Measurements from ENCODE around the gene PDE11A. TPM values are rescaled to one million over a fixed set of nuclear protein-coding genes. Genes with fewer than 3 reads are reported as not detected.

The PDE11A gene
- total RNA-seq, 2 donors from 2014 or later = 2.6 to 3.2 TPM

DNA sequence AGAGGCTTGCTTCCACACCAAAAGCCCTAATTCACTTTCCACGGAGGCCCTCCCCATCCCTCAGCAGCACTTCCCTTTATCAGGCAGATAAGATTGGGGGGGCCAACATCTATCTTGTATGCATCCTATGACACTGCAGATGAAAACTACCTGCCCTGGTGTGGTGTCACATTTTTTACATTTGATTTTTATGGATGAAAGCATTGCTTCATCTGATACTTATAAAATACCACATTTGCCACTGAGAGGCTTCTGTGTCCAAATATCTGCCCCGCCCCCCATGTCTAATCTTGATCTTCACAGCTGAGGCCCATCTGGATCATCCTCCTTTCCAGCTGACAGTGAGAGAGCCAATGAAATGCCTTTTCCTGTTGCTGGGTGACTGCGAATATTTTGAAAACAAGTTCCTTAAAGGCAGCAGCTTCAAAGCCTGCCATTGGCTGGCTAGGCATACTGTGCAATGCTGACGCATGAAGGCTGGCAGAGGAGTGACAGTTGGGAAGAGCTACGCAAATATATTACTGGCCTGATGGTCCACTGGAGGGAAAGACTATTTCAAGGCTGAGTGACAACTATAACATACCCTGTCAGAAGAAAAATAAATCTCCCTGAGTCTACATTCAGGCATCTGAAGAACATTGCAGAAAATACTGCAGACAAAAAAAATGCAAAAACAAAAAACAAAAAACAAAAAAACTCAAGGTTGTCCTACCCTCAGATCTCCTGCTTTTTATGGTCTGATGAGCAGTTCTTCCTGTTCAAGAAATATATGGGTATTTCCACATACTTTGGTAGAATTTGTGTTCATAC, 318.7 kb downstream of the PDE11A start:
- Histone ChIP-seq H3K27me3 (no peaks in the 10 kb centered on the region), H3K9ac (ENCODE audit: low read depth in 2 of 2, low read length in 2 of 2) (no peak overlapping the region), H3K27ac (peak overlapping the region; percentile 7), H3K4me3 (no peak overlapping the region), H3K36me3 (no peaks in the 10 kb centered on the region), H3K4me1 (no peaks in the 10 kb centered on the region), H3K9me3 (no peaks in the 10 kb centered on the region)
- intact Hi-C loops (cut with DNase I) = no loop called here
- TF ChIP-seq, protein P1, sequence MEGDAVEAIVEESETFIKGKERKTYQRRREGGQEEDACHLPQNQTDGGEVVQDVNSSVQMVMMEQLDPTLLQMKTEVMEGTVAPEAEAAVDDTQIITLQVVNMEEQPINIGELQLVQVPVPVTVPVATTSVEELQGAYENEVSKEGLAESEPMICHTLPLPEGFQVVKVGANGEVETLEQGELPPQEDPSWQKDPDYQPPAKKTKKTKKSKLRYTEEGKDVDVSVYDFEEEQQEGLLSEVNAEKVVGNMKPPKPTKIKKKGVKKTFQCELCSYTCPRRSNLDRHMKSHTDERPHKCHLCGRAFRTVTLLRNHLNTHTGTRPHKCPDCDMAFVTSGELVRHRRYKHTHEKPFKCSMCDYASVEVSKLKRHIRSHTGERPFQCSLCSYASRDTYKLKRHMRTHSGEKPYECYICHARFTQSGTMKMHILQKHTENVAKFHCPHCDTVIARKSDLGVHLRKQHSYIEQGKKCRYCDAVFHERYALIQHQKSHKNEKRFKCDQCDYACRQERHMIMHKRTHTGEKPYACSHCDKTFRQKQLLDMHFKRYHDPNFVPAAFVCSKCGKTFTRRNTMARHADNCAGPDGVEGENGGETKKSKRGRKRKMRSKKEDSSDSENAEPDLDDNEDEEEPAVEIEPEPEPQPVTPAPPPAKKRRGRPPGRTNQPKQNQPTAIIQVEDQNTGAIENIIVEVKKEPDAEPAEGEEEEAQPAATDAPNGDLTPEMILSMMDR (IDR thresholded peaks at IDR 0.05) = no peak
- peak; percentile 67 for DNase-seq

GRCh38 chr2:177748360-177748759, 324.2 kb downstream of the PDE11A start:
- DNase-seq = no peak
- TF ChIP-seq, protein P1 (IDR thresholded peaks at IDR 0.05) = no peak
- Histone ChIP-seq H3K36me3 (no peaks in the 10 kb centered on the region), H3K4me1 (no peaks in the 10 kb centered on the region), H3K9ac (ENCODE audit: low read depth in 2 of 2, low read length in 2 of 2) (no peak overlapping the region), H3K4me3 (no peak overlapping the region), H3K27ac (no peak overlapping the region), H3K27me3 (no peaks in the 10 kb centered on the region), H3K9me3 (no peaks in the 10 kb centered on the region)
- intact Hi-C loops (cut with DNase I) = no loop called here

DNA sequence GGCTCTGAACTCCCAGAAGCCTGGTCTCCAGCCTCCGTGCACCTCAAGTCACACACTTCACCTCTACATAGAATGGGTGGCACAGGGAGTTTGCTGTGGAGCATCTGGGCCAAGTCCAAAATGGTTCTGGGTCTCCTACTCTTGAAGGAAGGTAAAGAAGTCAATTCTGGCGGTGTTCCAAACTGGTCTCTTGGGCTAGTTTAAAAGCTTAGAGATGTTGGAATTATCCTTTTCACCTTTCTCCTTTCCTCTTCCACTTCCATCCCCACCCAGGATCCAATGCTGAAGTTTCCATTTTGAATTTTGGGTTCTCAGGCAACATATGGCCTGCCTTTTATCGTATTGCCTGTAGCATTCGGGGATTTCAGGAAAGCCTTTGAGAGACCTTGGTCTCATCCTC, 325.2 kb downstream of the PDE11A start:
- H3K4me1 ChIP-seq = no peaks in the 10 kb centered on the region
- TF ChIP-seq, protein P1 (IDR thresholded peaks at IDR 0.05) = no peak
- H3K27me3 ChIP-seq = no peaks in the 10 kb centered on the region
- H3K36me3 ChIP-seq = no peaks in the 10 kb centered on the region
- no peaks in the 10 kb centered on the region for H3K9me3 ChIP-seq
- no peak overlapping the region for H3K27ac ChIP-seq
- H3K4me3 ChIP-seq = no peak overlapping the region
- DNase-seq = no peak
- no peak overlapping the region for H3K9ac ChIP-seq (ENCODE audit: low read depth in 2 of 2, low read length in 2 of 2)
- intact Hi-C loops (cut with DNase I) = no loop called here

DNA sequence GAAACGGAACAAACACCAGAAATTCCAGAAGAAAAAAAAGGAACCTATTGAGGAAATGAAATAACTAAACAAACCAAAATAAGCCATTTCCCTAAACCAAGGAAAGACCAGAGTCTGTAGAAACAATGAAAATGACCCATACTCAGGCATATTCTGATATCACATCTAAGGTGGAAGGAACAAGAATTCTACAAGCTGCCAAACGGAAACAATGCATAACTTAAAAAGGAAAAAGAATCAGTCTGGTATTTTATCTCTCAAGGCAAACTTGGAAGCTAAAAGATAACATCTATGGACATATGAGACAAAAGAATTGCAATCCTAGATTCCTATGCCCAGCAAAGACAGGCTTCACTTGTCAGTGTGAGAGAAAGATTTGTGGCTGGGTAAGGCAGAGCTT, 326.2 kb downstream of the PDE11A start:
- Histone ChIP-seq H3K27me3 (no peaks in the 10 kb centered on the region), H3K36me3 (no peaks in the 10 kb centered on the region), H3K9me3 (no peaks in the 10 kb centered on the region), H3K4me3 (no peak overlapping the region), H3K4me1 (no peaks in the 10 kb centered on the region), H3K27ac (no peak overlapping the region), H3K9ac (ENCODE audit: low read depth in 2 of 2, low read length in 2 of 2) (no peak overlapping the region)
- DNase-seq = no peak
- intact Hi-C loops (cut with DNase I) = no loop called here
- TF ChIP-seq, protein P1 (IDR thresholded peaks at IDR 0.05) = no peak

- Histone ChIP-seq H3K27me3 (no peaks in the 10 kb centered on the region), H3K36me3 (no peaks in the 10 kb centered on the region), H3K9me3 (no peaks in the 10 kb centered on the region), H3K4me3 (no peak overlapping the region), H3K9ac (ENCODE audit: low read depth in 2 of 2, low read length in 2 of 2) (no peak overlapping the region), H3K27ac (no peak overlapping the region), H3K4me1 (no peaks in the 10 kb centered on the region)
- TF ChIP-seq, protein P1 (IDR thresholded peaks at IDR 0.05) = no peak
- intact Hi-C loops (cut with DNase I) = no loop called here
- DNase-seq = no peak
Observed at GRCh38 chr2:177745531-177745930, 327.0 kb downstream of the PDE11A start.
